ENCODE measurements around the gene EXOG. TPM values are rescaled to one million over a fixed set of nuclear protein-coding genes. Genes with fewer than 3 reads are reported as not detected.

Gene EXOG
- total and polyA plus RNA-seq, 2 of the 13 experiments (the other 11 are each of a cell fraction or from before 2014, with no cell fraction given): 5.5 to 9.5 TPM

GRCh38 chr3:38573556-38573955, 77.4 kb downstream of the EXOG start:
- no peak overlapping the region for H3K4me3 ChIP-seq (replicated peaks in 1 of 3; ENCODE audit: insufficient read depth in 1 of 3, low read depth in 2 of 3, low read length in 3 of 3)
- ChIA-PET POLR2A (no interaction called here), CTCF (ENCODE audit: low intra/inter-chr PET ratio, low total read pairs) (no interaction called here)
- H3K79me2 ChIP-seq (ENCODE audit: insufficient read depth, low read length): no peaks in the 10 kb centered on the region
- 0% methylated on average over 2 of the region's 3 CpGs for WGBS (ENCODE audit: low lambda C conversion rate)
- in situ Hi-C loops (cut with HindIII; ENCODE audit: extremely low pct_ligation_motif_present, low pct_unique_long_range_greater_than_20kb): no loop called here
- ATAC-seq: no peak
- no peak overlapping the region for H3K27ac ChIP-seq (ENCODE audit: extremely low read length, insufficient read depth, low read length)
- TF ChIP-seq CHD4 (IDR thresholded peaks at IDR 0.05; ENCODE audit: borderline replicate concordance, low read length): no peak
- no peak for TF ChIP-seq MED1 (CRISPR knock-in tag; IDR thresholded peaks at IDR 0.05)
- no peak for TF ChIP-seq E2F1 (CRISPR knock-in tag; IDR thresholded peaks at IDR 0.05)
- TF ChIP-seq ZHX2 (IDR thresholded peaks at IDR 0.05; ENCODE audit: low read depth): no peak
- no peak for TF ChIP-seq ZHX2 (CRISPR knock-in tag; IDR thresholded peaks at IDR 0.05; ENCODE audit: borderline replicate concordance)
- TF ChIP-seq RARA (CRISPR knock-in tag; IDR thresholded peaks at IDR 0.05): no peak
- no peak for TF ChIP-seq ZNF234 (CRISPR knock-in tag; conservative IDR thresholded peaks at IDR 0.05)
- no peak for TF ChIP-seq MEIS1 (CRISPR knock-in tag; IDR thresholded peaks at IDR 0.05; ENCODE audit: borderline replicate concordance)
- H3K27me3 ChIP-seq (ENCODE audit: control insufficient read depth in 1 of 2, insufficient read depth in 2 of 2, low read length in 2 of 2): peaks cover 0 to 14% of the 10 kb centered on the region in 2 experiments; a peak in 3 of 5 replicates
- no peak overlapping the region for H3K4me2 ChIP-seq (ENCODE audit: low read depth, low read length)
- no TSS peak for BruUV-seq (replicated peaks)
- no peak overlapping the region for H3K9ac ChIP-seq (ENCODE audit: insufficient read depth, low read depth, low read length)
- no peak for DNase-seq (ENCODE audit: low spot score)
- no peak overlapping the region for H2AFZ ChIP-seq (ENCODE audit: low read length)
- no peaks in the 10 kb centered on the region for H3K9me3 ChIP-seq (ENCODE audit: low read length)
- FAIRE-seq: no peak
- intact Hi-C loops (cut with micrococcal nuclease; ENCODE audit: unreplicated experiment): no loop called here
- no peaks in the 10 kb centered on the region for H4K20me1 ChIP-seq (ENCODE audit: insufficient read depth, low read length)
- H3K4me1 ChIP-seq (ENCODE audit: insufficient read depth, low read length): no peaks in the 10 kb centered on the region
- H3K36me3 ChIP-seq (replicated peaks in 1 of 2; ENCODE audit: control insufficient read depth in 1 of 2, insufficient read depth in 2 of 2, low read length in 2 of 2): no peaks in the 10 kb centered on the region
